ENCODE data around the gene ZNF687.
"Not testable (repeated sequence)": the region's sequence is repeated elsewhere in the genome, so short reads cannot be mapped to it uniquely, and the experiment has no call there.

Gene ZNF687, protein sequence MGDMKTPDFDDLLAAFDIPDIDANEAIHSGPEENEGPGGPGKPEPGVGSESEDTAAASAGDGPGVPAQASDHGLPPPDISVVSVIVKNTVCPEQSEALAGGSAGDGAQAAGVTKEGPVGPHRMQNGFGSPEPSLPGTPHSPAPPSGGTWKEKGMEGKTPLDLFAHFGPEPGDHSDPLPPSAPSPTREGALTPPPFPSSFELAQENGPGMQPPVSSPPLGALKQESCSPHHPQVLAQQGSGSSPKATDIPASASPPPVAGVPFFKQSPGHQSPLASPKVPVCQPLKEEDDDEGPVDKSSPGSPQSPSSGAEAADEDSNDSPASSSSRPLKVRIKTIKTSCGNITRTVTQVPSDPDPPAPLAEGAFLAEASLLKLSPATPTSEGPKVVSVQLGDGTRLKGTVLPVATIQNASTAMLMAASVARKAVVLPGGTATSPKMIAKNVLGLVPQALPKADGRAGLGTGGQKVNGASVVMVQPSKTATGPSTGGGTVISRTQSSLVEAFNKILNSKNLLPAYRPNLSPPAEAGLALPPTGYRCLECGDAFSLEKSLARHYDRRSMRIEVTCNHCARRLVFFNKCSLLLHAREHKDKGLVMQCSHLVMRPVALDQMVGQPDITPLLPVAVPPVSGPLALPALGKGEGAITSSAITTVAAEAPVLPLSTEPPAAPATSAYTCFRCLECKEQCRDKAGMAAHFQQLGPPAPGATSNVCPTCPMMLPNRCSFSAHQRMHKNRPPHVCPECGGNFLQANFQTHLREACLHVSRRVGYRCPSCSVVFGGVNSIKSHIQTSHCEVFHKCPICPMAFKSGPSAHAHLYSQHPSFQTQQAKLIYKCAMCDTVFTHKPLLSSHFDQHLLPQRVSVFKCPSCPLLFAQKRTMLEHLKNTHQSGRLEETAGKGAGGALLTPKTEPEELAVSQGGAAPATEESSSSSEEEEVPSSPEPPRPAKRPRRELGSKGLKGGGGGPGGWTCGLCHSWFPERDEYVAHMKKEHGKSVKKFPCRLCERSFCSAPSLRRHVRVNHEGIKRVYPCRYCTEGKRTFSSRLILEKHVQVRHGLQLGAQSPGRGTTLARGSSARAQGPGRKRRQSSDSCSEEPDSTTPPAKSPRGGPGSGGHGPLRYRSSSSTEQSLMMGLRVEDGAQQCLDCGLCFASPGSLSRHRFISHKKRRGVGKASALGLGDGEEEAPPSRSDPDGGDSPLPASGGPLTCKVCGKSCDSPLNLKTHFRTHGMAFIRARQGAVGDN

GRCh38 chr1:151281969-151282882 lies at the start of gene ZNF687:
Gene ZNF687, plus strand, starts transcription at chr1:151282299. Its CDS starts 3,993 bp downstream, at chr1:151286292.
- peak; percentile 98 for DNase-seq

DNA sequence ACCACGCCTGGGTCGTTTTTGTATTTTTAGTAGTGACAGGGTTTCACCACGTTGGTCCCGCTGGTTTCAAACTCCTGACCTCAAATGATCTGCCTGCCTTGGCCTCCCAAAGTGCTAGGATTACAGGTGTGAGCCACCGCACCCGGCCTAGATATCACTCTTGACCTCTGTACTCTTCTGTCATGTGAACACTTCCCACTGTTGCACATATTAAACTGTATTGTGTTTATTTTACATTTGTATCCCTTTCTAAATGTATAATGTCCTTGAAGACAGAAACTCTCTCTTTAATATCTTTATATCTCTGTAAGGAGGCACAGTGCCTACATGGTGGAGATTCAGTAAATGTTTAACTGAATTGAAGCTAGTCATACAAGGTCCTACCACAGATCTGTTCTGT lies 46.9 kb upstream of the ZNF687 start:
- DNase-seq, result no peak

- no peak for DNase-seq
Measured at GRCh38 chr1:151237678-151238466, 44.2 kb upstream of the ZNF687 start.

- no peak for DNase-seq
Measured at GRCh38 chr1:151238467-151238739, 43.7 kb upstream of the ZNF687 start.

DNA sequence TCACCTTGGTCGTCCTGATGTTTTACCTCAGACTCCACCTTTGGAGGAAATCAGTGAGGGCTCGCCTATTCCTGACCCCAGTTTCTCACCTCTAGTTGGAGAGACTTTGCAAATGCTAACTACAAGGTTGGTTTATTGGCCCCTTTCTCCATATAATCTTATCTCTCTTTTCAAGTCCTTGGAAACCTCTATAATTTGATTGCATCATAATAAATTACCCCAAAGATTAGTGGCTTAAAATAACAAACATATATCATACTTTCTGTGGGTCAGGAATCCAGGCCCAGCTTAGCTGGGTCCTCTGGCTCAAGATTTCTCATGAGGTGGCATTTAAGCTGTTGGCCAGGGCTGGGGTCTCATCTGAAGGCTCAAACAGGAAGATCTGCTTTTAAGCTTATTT lies 39.7 kb upstream of the ZNF687 start:
- DNase-seq, result no peak

GRCh38 chr1:151243683-151244216 lies 38.3 kb upstream of the ZNF687 start:
- DNase-seq, result no peak

GRCh38 chr1:151246786-151247185 lies 35.3 kb upstream of the ZNF687 start:
- no peak for DNase-seq

- peak; percentile 83 for DNase-seq
Measured at GRCh38 chr1:151251656-151252470, 30.2 kb upstream of the ZNF687 start.

DNA sequence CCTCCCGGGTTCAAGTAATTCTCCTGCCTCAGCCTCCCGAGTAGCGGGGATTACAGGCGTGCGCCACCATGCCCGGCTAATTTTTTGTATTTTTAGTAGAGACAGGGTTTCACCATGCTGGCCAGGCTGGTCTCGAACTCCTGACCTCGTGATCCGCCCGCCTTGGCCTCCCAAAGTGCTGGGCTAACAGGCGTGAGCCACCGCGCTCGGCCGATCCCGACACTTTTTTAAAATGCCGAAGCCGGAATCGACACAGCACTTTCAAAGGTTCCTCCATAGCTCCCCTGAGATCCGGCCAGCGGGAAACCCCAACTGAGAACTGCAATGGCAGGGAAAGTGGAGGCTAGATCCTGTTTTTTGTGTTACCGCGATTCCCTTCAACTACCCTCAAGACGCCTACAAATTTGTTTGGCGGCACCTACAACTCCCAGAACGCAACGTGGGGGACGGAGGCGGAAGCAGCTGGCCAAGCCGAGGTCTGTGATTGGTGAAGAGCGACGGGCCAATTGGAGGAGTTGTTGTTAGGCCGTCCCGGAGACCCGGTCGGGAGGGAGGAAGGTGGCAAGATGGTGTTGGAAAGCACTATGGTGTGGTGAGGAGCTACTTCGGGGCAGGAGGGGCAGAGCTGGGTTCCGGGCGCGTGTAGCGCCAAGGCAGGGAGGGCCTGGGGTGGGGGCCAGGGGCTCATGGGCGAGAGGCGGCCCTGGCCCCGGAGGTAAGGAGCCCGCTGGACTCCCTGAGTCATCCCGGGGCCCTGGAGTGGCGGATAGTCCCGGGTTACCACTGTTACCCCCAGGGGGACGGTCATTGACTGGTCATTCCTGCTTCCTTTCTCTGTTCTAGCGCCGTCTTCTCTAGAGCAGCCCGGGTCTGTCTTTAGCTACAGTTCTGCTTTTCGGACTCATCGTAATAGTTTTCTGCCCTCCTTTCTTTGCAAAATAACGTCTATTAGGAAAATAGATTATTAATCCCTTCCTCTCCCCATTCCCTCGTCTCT lies 27.6 kb upstream of the ZNF687 start, which contains the start of gene PSMD4:
TSS of gene PSMD4 (plus strand) at position 518 of the 997 bp plus-strand sequence. CDS start at position 567, 49 bp downstream.
- DNase-seq, result peak; percentile 95

- DNase-seq, result no peak
Measured at GRCh38 chr1:151255381-151255780, 26.7 kb upstream of the ZNF687 start.

- no peak for DNase-seq
Measured at GRCh38 chr1:151259351-151259750, 22.7 kb upstream of the ZNF687 start.

- DNase-seq, result no peak
Measured at GRCh38 chr1:151265446-151266236, 16.5 kb upstream of the ZNF687 start.

DNA sequence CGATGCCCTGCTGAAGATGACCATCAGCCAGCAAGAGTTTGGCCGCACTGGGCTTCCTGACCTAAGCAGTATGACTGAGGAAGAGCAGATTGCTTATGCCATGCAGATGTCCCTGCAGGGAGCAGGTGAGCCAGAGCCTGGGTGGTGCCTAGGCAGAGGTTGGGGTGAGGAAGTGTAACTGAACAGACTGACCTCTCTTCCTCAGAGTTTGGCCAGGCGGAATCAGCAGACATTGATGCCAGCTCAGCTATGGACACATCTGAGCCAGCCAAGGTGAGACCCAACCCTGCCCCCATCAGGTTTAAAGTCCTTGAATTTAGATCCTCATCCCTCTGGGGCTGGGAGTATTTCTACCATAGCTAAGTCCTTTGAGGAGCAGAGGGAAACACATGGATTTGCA lies 15.8 kb upstream of the ZNF687 start:
- no peak for DNase-seq

DNA sequence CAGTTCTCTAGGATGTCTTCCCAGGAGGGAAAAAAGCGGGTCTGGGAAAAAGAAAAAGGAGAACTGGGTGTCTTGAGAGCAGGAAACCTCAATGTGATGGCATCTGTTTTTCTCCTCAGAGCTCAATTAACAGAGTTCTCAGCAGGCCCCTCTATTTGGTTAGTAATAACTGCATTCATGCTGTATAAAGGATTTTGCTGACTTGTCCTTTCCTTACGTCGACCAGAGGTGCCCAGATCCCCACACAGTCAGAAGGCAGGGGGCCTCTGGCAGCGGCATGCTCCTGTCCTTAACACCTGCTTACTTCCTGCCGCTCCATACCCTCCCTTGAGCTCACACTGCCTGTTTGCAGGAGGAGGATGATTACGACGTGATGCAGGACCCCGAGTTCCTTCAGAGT lies 15.3 kb upstream of the ZNF687 start:
- no peak for DNase-seq

DNA sequence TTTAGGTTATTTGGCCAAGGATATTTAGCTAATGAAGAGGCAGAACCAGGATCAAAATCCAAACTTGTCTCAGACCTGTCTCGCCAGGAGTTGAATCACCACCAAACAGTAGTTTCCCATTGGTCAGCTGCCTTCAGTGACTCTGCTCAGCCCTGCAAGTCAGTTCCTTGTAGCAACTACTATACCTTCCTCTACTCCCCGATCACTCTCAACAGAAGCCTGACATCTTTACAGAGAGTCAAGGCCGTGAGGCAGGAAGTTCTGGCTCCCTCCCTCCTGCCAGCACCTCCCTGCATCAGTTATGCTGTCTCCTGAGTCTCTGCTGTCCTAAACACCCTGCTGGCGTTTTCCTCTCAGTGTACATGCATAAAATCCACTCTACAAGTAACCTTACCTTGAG lies 14.3 kb upstream of the ZNF687 start:
- DNase-seq, result no peak

DNA sequence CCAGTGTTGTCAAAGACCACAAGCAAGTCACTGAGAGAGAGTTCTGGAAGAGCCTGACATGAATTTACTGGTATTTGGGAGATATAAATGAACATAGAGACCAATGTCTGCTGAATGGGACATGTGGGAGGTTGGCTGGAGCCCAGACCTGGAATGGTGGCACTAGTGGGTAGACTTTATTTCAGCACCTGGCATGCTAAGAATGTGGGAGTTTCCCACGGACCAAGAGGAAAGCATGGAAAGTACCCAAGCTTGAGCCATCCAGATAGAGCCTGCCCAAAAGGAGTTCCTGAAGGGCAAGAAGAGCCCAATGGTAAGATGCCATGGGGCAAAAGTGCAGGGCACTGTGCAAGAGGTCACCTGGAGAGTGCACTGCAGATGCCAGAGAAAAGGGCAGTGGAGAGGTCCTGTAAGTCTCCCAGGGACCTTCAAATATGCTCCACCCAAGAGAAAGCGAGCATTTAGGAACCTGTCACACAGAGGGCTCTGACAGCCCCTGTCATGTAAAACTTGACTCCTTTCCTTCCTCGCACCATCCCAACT lies 8.1 kb upstream of the ZNF687 start:
- DNase-seq, result no peak

- not testable (repeated sequence) for DNase-seq
Measured at GRCh38 chr1:151275341-151275740, 6.8 kb upstream of the ZNF687 start.

DNA sequence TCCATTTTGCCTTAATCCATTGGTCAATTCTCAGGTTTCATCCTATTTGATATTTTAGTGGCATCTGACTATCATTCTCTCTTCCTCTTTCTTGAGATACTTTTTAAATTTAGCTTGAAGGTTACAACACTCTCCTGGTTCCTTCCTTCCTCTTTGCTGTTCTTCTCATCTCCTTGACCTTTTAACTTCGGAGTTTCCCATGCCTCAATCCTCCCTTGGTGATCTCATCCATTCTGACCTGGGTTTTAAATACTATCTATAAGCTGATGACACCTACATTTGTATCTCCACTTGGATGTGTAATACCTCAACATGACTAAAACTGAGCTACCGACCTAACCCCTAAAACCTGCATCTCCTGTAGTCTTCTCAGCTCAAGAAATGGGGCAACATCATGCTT lies 4.8 kb upstream of the ZNF687 start:
- DNase-seq, result no peak
